ENCODE data around the gene USF3.
A peak's percentile ranks its signal among the peaks of the same experiment; 100 is the strongest.

DNA sequence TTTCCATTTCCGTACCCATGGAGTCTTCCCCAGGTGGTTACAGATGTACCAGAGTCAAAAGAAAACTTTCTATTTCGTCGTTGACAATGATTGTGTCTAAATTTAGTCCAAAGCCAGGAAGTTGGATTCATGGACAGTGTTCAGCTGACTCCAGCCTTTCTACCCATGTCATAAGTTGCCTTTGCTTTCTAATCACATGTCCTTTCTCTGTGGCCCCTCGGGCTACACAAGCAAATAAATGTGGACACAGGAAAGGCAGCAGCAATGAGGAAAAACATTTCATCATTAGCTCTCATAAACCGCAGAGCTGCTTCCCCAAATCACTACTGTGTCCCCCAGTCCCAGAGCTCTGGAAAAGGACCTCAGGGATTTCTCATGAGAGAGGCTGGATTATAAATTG is 82.0 kb downstream of the USF3 start:
- TF ChIP-seq POLR2AphosphoS5 (IDR thresholded peaks at IDR 0.05) (peak in 1 of 3 donors; percentile 29), CTCF (IDR thresholded peaks at IDR 0.05) (no peak), POLR2A (IDR thresholded peaks at IDR 0.05) (no peak)

Measured in breast epithelium (tissue), 3 donors.